RWPE1 (cell line): ENCODE results near the gene HSPA12A.

Experiments
- CTCF ChIA-PET: fragments of 350-600 bp; sonication (Branson Sonifier 250); formaldehyde crosslinking; extraction: SDS; loops from one replicate; lab custom pipeline; 2021; lab: Yijun Ruan, JAX
- POLR2A ChIA-PET: fragments of 400-600 bp; formaldehyde crosslinking; extraction: SDS; loops from one replicate; lab custom pipeline; 2020; ENCODE audit warnings: antibody characterized with exemption; ENCODE audit not compliant: low non-redundant PET; lab: Yijun Ruan, JAX
- DNase-seq: peaks from one replicate; pipeline ENCODE4 v3.0.0; 2012; ENCODE audit warnings: low spot score
- H3K27ac ChIP-seq: fragments of 450-650 bp; 2 replicates; pipeline ENCODE4 v1.5.1; 2017
- CTCF ChIP-seq: fragments of 450-650 bp; conservative IDR thresholded peaks from 2 replicates; pipeline ENCODE4 v1.5.1; 2017; ENCODE audit warnings: low read depth, mild to moderate bottlenecking

Gene HSPA12A

GRCh38 chr10:116683821-116684220 is 58.5 kb downstream of the HSPA12A start:
- no peak for DNase-seq
- ChIA-PET CTCF (interaction anchor here (0.6 to 3.9 kb wide), 2 partner anchors 105 to 533 kb away, joined by 3 to 75 read pairs; no protein-coding TSS in a partner anchor), POLR2A (no interaction called here)
- no peak overlapping the region for H3K27ac ChIP-seq
- TF ChIP-seq CTCF, result no peak

- POLR2A ChIA-PET, result no interaction called here
- H3K27ac ChIP-seq, result no peak overlapping the region
- DNase-seq, result no peak
- TF ChIP-seq CTCF, result no peak
- CTCF ChIA-PET, result interaction anchor here (0.6 to 3.9 kb wide), 12 partner anchors 9 to 606 kb away, joined by 3 to 75 read pairs (median 5); no protein-coding TSS in a partner anchor
Measured at GRCh38 chr10:116683166-116683565, 59.2 kb downstream of the HSPA12A start.

GRCh38 chr10:116679351-116679750 is 63.0 kb downstream of the HSPA12A start:
- no peak for TF ChIP-seq CTCF
- H3K27ac ChIP-seq, result no peak overlapping the region
- ChIA-PET POLR2A (no interaction called here), CTCF (interaction anchor here (0.6 kb wide), 1 partner anchor 1249 kb away, joined by 3 read pairs; no protein-coding TSS in a partner anchor)
- DNase-seq, result no peak

- no peak for DNase-seq
- H3K27ac ChIP-seq, result no peak overlapping the region
- no peak for TF ChIP-seq CTCF
- ChIA-PET POLR2A (no interaction called here), CTCF (interaction anchor here (0.6 kb wide), 1 partner anchor 454 kb away, joined by 3 read pairs; no protein-coding TSS in a partner anchor)
Measured at GRCh38 chr10:116676633-116677032, 65.7 kb downstream of the HSPA12A start.

GRCh38 chr10:116676118-116676517 is 66.2 kb downstream of the HSPA12A start:
- no peak for TF ChIP-seq CTCF
- ChIA-PET CTCF (interaction anchor here (0.6 kb wide), 2 partner anchors 455 to 1878 kb away, joined by 3 to 4 read pairs; no protein-coding TSS in a partner anchor), POLR2A (no interaction called here)
- H3K27ac ChIP-seq, result no peak overlapping the region
- DNase-seq, result no peak

GRCh38 chr10:116674901-116675423 is 67.4 kb downstream of the HSPA12A start:
- H3K27ac ChIP-seq, result no peak overlapping the region
- ChIA-PET CTCF (interaction anchor here (0.6 kb wide), 1 partner anchor 112 kb away, joined by 3 read pairs; no protein-coding TSS in a partner anchor), POLR2A (interaction anchor here (0.6 kb wide), 1 partner anchor 10 kb away, joined by 3 read pairs; no protein-coding TSS in a partner anchor)
- TF ChIP-seq CTCF, result no peak
- DNase-seq, result no peak
